Activated CD4-positive, alpha-beta memory T cell treated with anti-CD3 and anti-CD28 coated beads, Interleukin-2, amount 10 ng/mL, durations not matched to agents 7 days and 5 days (primary cell): Measurements from ENCODE around the gene MAPK11. TPM values are rescaled to one million over a fixed set of nuclear protein-coding genes. Genes with fewer than 3 reads are reported as not detected.

Experiments
- CTCF ChIA-PET: fragments of 350-600 bp; sonication (Branson Sonifier 250); formaldehyde crosslinking; loops from one replicate; lab custom pipeline; 2021; ENCODE audit warnings: antibody characterized with exemption, inconsistent platforms; lab: Charles Lee
- POLR2A ChIA-PET: fragments of 350-600 bp; sonication (Branson Sonifier 250); formaldehyde crosslinking; loops from one replicate; lab custom pipeline; 2021; ENCODE audit warnings: antibody characterized with exemption; lab: Charles Lee
- DNase-seq: peaks from one replicate; pipeline ENCODE4 v3.0.0-alpha.2; 2020
- H3K27ac Mint-ChIP-seq: one replicate; pipeline ENCODE4 v1.8.0; 2021; ENCODE audit warnings: mild to moderate bottlenecking, mixed read lengths
- H3K27me3 Mint-ChIP-seq: one replicate; pipeline ENCODE4 v1.8.0; 2021; ENCODE audit warnings: mixed read lengths
- H3K36me3 Mint-ChIP-seq: one replicate; pipeline ENCODE4 v1.8.0; 2021; ENCODE audit warnings: low read depth, mixed read lengths
- H3K4me1 Mint-ChIP-seq: one replicate; pipeline ENCODE4 v1.8.0; 2021; ENCODE audit warnings: mixed read lengths
- H3K4me3 Mint-ChIP-seq: one replicate; pipeline ENCODE4 v1.8.0; 2021; ENCODE audit warnings: mild to moderate bottlenecking, mixed read lengths
- H3K9me3 Mint-ChIP-seq: one replicate; pipeline ENCODE4 v1.8.0; 2021; ENCODE audit warnings: mixed read lengths
- total RNA-seq, 2 experiments: library from RNA; stranded (reverse); gene quantifications; one replicate each; pipeline ENCODE4 v1.2.3, GENCODE V29; 2021

Gene MAPK11
- total RNA-seq, 2 experiments from 2014 or later = 13.4 to 14.2 TPM

- H3K9me3 Mint-ChIP-seq = no peaks in the 10 kb centered on the region
- no peak for DNase-seq
- ChIA-PET CTCF (interaction anchor here (0.8 to 3.4 kb wide), 15 partner anchors 9 to 369 kb away, joined by 3 to 25 read pairs (median 4); partner anchors contain the start of gene SCO2), POLR2A (interaction anchor here (0.8 to 3.2 kb wide), 13 partner anchors 10 to 369 kb away, joined by 3 to 21 read pairs (median 4); partner anchors contain the start of genes LMF2, MAPK11, MAPK12 and NCAPH2)
- H3K36me3 Mint-ChIP-seq = peaks cover 8% of the 10 kb centered on the region
- H3K4me1 Mint-ChIP-seq = peaks cover 24% of the 10 kb centered on the region
- no peak overlapping the region for H3K27ac Mint-ChIP-seq
- H3K4me3 Mint-ChIP-seq = peak overlapping the region; percentile 21
- no peaks in the 10 kb centered on the region for H3K27me3 Mint-ChIP-seq
Measured at GRCh38 chr22:50251477-50252081, 18.6 kb downstream of the MAPK11 start.

- Mint-ChIP-seq H3K36me3 (peaks cover 8% of the 10 kb centered on the region), H3K4me3 (peak within 1 kb of the TSS; percentile 82), H3K4me1 (peaks cover 29% of the 10 kb centered on the region), H3K27ac (peak within 1 kb of the TSS; percentile 69), H3K27me3 (no peaks in the 10 kb centered on the region), H3K9me3 (no peaks in the 10 kb centered on the region)
- DNase-seq = peak; percentile 90
- ChIA-PET CTCF (interaction anchor here (0.6 to 3.4 kb wide), 14 partner anchors 8 to 370 kb away, joined by 3 to 25 read pairs (median 4); partner anchors contain the start of gene SCO2), POLR2A (interaction anchor here (1.0 to 3.2 kb wide), 14 partner anchors 9 to 370 kb away, joined by 3 to 21 read pairs (median 4); partner anchors contain the start of genes LMF2, MAPK11, MAPK12 and NCAPH2)
Measured at GRCh38 chr22:50250555-50251476, 19.4 kb downstream of the MAPK11 start, which contains the start of gene HDAC10. Gene HDAC10 (minus strand): TSS chr22:50251265. CDS start chr22:50251032, 233 bp downstream.

- Mint-ChIP-seq H3K9me3 (no peaks in the 10 kb centered on the region), H3K27me3 (no peaks in the 10 kb centered on the region), H3K27ac (peak overlapping the region; percentile 69), H3K4me3 (peak overlapping the region; percentile 82), H3K4me1 (peaks cover 33% of the 10 kb centered on the region), H3K36me3 (peaks cover 8% of the 10 kb centered on the region)
- ChIA-PET CTCF (interaction anchor here (1.9 to 3.4 kb wide), 4 partner anchors 8 to 275 kb away, joined by 6 to 25 read pairs (median 10); partner anchors contain the start of gene SCO2), POLR2A (interaction anchor here (1.0 to 3.2 kb wide), 7 partner anchors 8 to 281 kb away, joined by 3 to 21 read pairs (median 13); partner anchors contain the start of genes MAPK11, MAPK12 and SCO2)
- no peak for DNase-seq
Measured at GRCh38 chr22:50250249-50250554, 20.0 kb downstream of the MAPK11 start.

- Mint-ChIP-seq H3K27ac (no peak overlapping the region), H3K27me3 (no peaks in the 10 kb centered on the region), H3K4me1 (peaks cover 36% of the 10 kb centered on the region), H3K9me3 (no peaks in the 10 kb centered on the region), H3K36me3 (peaks cover 11% of the 10 kb centered on the region), H3K4me3 (peak overlapping the region; percentile 82)
- ChIA-PET POLR2A (interaction anchor here (1.0 to 3.2 kb wide), 7 partner anchors 8 to 281 kb away, joined by 3 to 21 read pairs (median 13); partner anchors contain the start of genes MAPK11, MAPK12 and SCO2), CTCF (interaction anchor here (1.9 to 3.4 kb wide), 3 partner anchors 7 to 276 kb away, joined by 6 to 25 read pairs (median 10); partner anchors contain the start of gene SCO2)
- DNase-seq = no peak
Measured at GRCh38 chr22:50249341-50250248, 20.6 kb downstream of the MAPK11 start.

GRCh38 chr22:50248196-50249081 lies 21.7 kb downstream of the MAPK11 start:
- no peak for DNase-seq
- CTCF ChIA-PET = interaction anchor here (1.1 kb wide), 1 partner anchor 18 kb away, joined by 3 read pairs; no protein-coding TSS in a partner anchor
- no peak overlapping the region for H3K27ac Mint-ChIP-seq

GRCh38 chr22:50247748-50248147 lies 22.4 kb downstream of the MAPK11 start:
- Mint-ChIP-seq H3K27ac (peak overlapping the region; percentile 76), H3K36me3 (peaks cover 15% of the 10 kb centered on the region), H3K9me3 (no peaks in the 10 kb centered on the region), H3K4me1 (peaks cover 48% of the 10 kb centered on the region), H3K4me3 (peak overlapping the region; percentile 58), H3K27me3 (no peaks in the 10 kb centered on the region)
- CTCF ChIA-PET = interaction anchor here (1.1 kb wide), 1 partner anchor 19 kb away, joined by 3 read pairs; no protein-coding TSS in a partner anchor
- POLR2A ChIA-PET = no interaction called here
- DNase-seq = peak; percentile 84

More at GRCh38 chr22:50248196-50249081, 21.7 kb downstream of the MAPK11 start:
- H3K4me3 Mint-ChIP-seq = peak overlapping the region; percentile 58
- H3K9me3 Mint-ChIP-seq = no peaks in the 10 kb centered on the region
- POLR2A ChIA-PET = no interaction called here
- H3K4me1 Mint-ChIP-seq = peaks cover 45% of the 10 kb centered on the region
- H3K27me3 Mint-ChIP-seq = no peaks in the 10 kb centered on the region
- H3K36me3 Mint-ChIP-seq = peaks cover 15% of the 10 kb centered on the region

GRCh38 chr22:50246242-50247175 lies 23.7 kb downstream of the MAPK11 start:
- CTCF ChIA-PET = interaction anchor here (0.9 kb wide), 1 partner anchor 25 kb away, joined by 3 read pairs; no protein-coding TSS in a partner anchor
- peaks cover 15% of the 10 kb centered on the region for H3K36me3 Mint-ChIP-seq
- POLR2A ChIA-PET = interaction anchor here (1.3 to 1.4 kb wide), 3 partner anchors 17 to 279 kb away, joined by 3 to 7 read pairs (median 4); partner anchors contain the start of gene SCO2
- H3K27me3 Mint-ChIP-seq = no peaks in the 10 kb centered on the region
- H3K27ac Mint-ChIP-seq = peak overlapping the region; percentile 99
- no peaks in the 10 kb centered on the region for H3K9me3 Mint-ChIP-seq
- H3K4me3 Mint-ChIP-seq = peak overlapping the region; percentile 98
- H3K4me1 Mint-ChIP-seq = peaks cover 57% of the 10 kb centered on the region
- DNase-seq = no peak

GRCh38 chr22:50245214-50246072 lies 24.7 kb downstream of the MAPK11 start:
- CTCF ChIA-PET = no interaction called here
- peak overlapping the region; percentile 99 for H3K27ac Mint-ChIP-seq
- peaks cover 59% of the 10 kb centered on the region for H3K4me1 Mint-ChIP-seq
- DNase-seq = no peak
- H3K4me3 Mint-ChIP-seq = peak overlapping the region; percentile 98
- POLR2A ChIA-PET = interaction anchor here (1.3 to 1.4 kb wide), 3 partner anchors 18 to 280 kb away, joined by 3 to 7 read pairs (median 4); partner anchors contain the start of gene SCO2
- peaks cover 15% of the 10 kb centered on the region for H3K36me3 Mint-ChIP-seq
- H3K27me3 Mint-ChIP-seq = no peaks in the 10 kb centered on the region
- H3K9me3 Mint-ChIP-seq = no peaks in the 10 kb centered on the region

GRCh38 chr22:50244420-50245213 lies 25.6 kb downstream of the MAPK11 start, which contains the start of gene TUBGCP6:
Gene TUBGCP6 (minus strand): TSS chr22:50245023. CDS start chr22:50244459, 564 bp downstream.
- ChIA-PET CTCF (interaction anchor here (0.8 to 1.4 kb wide), 8 partner anchors 29 to 281 kb away, joined by 3 to 7 read pairs (median 3); partner anchors contain the start of gene SCO2), POLR2A (interaction anchor here (0.6 to 2.8 kb wide), 14 partner anchors 12 to 376 kb away, joined by 3 to 17 read pairs (median 4); partner anchors contain the start of genes CHKB, LMF2, NCAPH2 and SCO2)
- H3K27me3 Mint-ChIP-seq = no peaks in the 10 kb centered on the region
- H3K9me3 Mint-ChIP-seq = no peaks in the 10 kb centered on the region
- peak within 1 kb of the TSS; percentile 99 for H3K27ac Mint-ChIP-seq
- H3K4me1 Mint-ChIP-seq = peaks cover 51% of the 10 kb centered on the region
- peaks cover 17% of the 10 kb centered on the region for H3K36me3 Mint-ChIP-seq
- peak within 1 kb of the TSS; percentile 98 for H3K4me3 Mint-ChIP-seq
- DNase-seq = peak; percentile 94
